ENCODE results near the gene TENM4.

GRCh38 chr11:79313530-79313913 is 127.3 kb downstream of the TENM4 start:
- TF ChIP-seq CTCF (conservative IDR thresholded peaks at IDR 0.05; ENCODE audit: low read length) = no peak
- no peak for TF ChIP-seq EZH2phosphoT487 (IDR thresholded peaks at IDR 0.05; ENCODE audit: borderline replicate concordance, low read depth, low read length)
